ENCODE results near the gene DEFB131A. TPM values are rescaled to one million over a fixed set of nuclear protein-coding genes. Genes with fewer than 3 reads are reported as not detected.

DEFB131A gene
- not detected in 2 replicates for total RNA-seq (2014; rRNA removed; shearing (Covaris generic))

DNA sequence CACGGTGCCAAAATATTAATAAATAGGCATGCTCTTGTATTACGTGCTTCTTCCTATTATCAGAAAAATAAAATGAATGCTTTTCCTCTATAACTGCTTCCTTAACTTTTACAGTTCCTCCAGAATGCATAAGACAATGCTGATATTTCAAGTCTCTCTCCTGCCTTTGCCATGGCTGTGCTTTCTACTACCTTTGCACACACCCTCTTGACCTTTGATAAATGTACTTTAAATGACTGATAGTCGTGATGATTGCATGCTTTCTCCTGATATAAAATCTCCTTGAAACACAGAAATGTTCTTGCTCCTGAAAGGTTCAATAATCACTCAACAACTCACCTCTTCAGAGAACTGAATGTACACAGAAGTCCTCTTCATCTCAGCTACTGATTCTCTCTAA is at the start of gene DEFB131A:
Gene DEFB131A, plus strand, starts transcription at position 301 of the 400 bp plus-strand sequence. CDS start 120 bp downstream, outside the sequence.

Small RNAs within 50 kb of the gene (small RNA-seq; reads per million reads assigned to genes)
- not detected for gene RNA5SP153

Other genes starting within 250 kb of the DEFB131A start
- not detected in 2 replicates for gene USP17L10, start 233.8 kb upstream of the DEFB131A start, total RNA-seq (2014; rRNA removed; shearing (Covaris generic))
- not detected in 2 replicates for gene USP17L11, start 229.0 kb upstream of the DEFB131A start, total RNA-seq (2014; rRNA removed; shearing (Covaris generic))
- gene USP17L12, start 224.3 kb upstream of the DEFB131A start, total RNA-seq (2014; rRNA removed; shearing (Covaris generic)) = not detected in 2 replicates
- gene USP17L13, start 219.5 kb upstream of the DEFB131A start, total RNA-seq (2014; rRNA removed; shearing (Covaris generic)) = not detected in 2 replicates
- not detected in 2 replicates for gene USP17L15, start 210.0 kb upstream of the DEFB131A start, total RNA-seq (2014; rRNA removed; shearing (Covaris generic))
- not detected in 2 replicates for gene USP17L17, start 200.5 kb upstream of the DEFB131A start, total RNA-seq (2014; rRNA removed; shearing (Covaris generic))
- not detected in 2 replicates for gene USP17L18, start 195.8 kb upstream of the DEFB131A start, total RNA-seq (2014; rRNA removed; shearing (Covaris generic))
- not detected in 2 replicates for gene USP17L19, start 191.0 kb upstream of the DEFB131A start, total RNA-seq (2014; rRNA removed; shearing (Covaris generic))
- gene USP17L20, start 186.3 kb upstream of the DEFB131A start, total RNA-seq (2014; rRNA removed; shearing (Covaris generic)) = not detected in 2 replicates
- gene USP17L21, start 181.5 kb upstream of the DEFB131A start, total RNA-seq (2014; rRNA removed; shearing (Covaris generic)) = not detected in 2 replicates
- gene USP17L22, start 176.8 kb upstream of the DEFB131A start, total RNA-seq (2014; rRNA removed; shearing (Covaris generic)) = not detected in 2 replicates
- not detected in 2 replicates for gene USP17L24, start 119.2 kb upstream of the DEFB131A start, total RNA-seq (2014; rRNA removed; shearing (Covaris generic))
- not detected in 2 replicates for gene USP17L25, start 114.5 kb upstream of the DEFB131A start, total RNA-seq (2014; rRNA removed; shearing (Covaris generic))
- gene USP17L26, start 109.8 kb upstream of the DEFB131A start, total RNA-seq (2014; rRNA removed; shearing (Covaris generic)) = not detected in 2 replicates
- gene USP17L5, start 105.0 kb upstream of the DEFB131A start, total RNA-seq (2014; rRNA removed; shearing (Covaris generic)) = not detected in 2 replicates
- gene USP17L27, start 100.3 kb upstream of the DEFB131A start, total RNA-seq (2014; rRNA removed; shearing (Covaris generic)) = not detected in 2 replicates
- gene USP17L28, start 95.5 kb upstream of the DEFB131A start, total RNA-seq (2014; rRNA removed; shearing (Covaris generic)) = not detected in 2 replicates
- not detected in 2 replicates for gene USP17L29, start 90.8 kb upstream of the DEFB131A start, total RNA-seq (2014; rRNA removed; shearing (Covaris generic))
- not detected in 2 replicates for gene USP17L30, start 81.3 kb upstream of the DEFB131A start, total RNA-seq (2014; rRNA removed; shearing (Covaris generic))